Measurements from ENCODE around the gene SHROOM4. TPM values are rescaled to one million over a fixed set of nuclear protein-coding genes. Genes with fewer than 3 reads are reported as not detected.

The SHROOM4 gene
- total RNA-seq, 4 donors from 2014 or later = 4.6 to 14.1 (median 11.4) TPM

DNA sequence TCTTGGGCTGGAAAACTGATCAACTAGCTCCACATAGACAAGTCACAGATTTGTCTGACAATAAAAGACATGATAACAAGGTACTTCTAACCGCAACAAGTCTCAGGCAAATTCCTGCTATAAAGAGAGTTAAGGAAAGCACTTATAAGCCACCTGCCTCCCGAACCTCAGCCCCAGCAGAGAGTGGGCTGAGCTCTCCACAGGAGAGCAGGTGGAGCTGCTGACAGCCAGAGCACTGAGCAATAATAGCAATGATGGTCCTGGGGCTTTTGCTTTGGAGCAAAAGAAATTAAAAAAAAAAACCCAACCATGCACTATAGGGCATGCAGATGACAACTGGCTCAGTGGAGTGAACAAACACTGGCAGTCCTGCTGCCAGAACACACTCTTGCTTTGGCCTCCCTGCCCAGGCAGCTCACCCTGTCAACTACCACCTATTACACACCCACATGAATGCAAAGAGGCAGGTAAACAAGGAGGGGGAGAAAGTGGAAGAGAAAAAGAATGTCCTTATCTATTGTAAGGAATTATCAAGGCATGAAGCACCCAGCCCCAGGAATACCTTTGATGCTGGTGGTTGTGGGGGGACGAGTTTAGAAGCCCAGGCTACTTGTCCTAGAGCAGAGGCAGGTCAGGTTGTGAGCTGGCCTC lies 207.6 kb downstream of the SHROOM4 start:
- DNase-seq (ENCODE audit: low spot score in 2 of 2) = no peak
- Histone ChIP-seq H3K4me3 (no peak overlapping the region), H3K36me3 (no peaks in the 10 kb centered on the region), H3K27me3 (peaks cover 0 to 12% of the 10 kb centered on the region in 2 donors), H3K4me1 (no peaks in the 10 kb centered on the region), H3K9me3 (no peaks in the 10 kb centered on the region), H3K27ac (no peak overlapping the region)
- WGBS, 2 donors = 46 to 90% methylated on average over 3 of the region's 3 CpGs
- no peak for TF ChIP-seq EP300 (IDR thresholded peaks at IDR 0.05)
- TF ChIP-seq, protein P1, sequence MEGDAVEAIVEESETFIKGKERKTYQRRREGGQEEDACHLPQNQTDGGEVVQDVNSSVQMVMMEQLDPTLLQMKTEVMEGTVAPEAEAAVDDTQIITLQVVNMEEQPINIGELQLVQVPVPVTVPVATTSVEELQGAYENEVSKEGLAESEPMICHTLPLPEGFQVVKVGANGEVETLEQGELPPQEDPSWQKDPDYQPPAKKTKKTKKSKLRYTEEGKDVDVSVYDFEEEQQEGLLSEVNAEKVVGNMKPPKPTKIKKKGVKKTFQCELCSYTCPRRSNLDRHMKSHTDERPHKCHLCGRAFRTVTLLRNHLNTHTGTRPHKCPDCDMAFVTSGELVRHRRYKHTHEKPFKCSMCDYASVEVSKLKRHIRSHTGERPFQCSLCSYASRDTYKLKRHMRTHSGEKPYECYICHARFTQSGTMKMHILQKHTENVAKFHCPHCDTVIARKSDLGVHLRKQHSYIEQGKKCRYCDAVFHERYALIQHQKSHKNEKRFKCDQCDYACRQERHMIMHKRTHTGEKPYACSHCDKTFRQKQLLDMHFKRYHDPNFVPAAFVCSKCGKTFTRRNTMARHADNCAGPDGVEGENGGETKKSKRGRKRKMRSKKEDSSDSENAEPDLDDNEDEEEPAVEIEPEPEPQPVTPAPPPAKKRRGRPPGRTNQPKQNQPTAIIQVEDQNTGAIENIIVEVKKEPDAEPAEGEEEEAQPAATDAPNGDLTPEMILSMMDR (IDR thresholded peaks at IDR 0.05) = no peak
- no peak for TF ChIP-seq POLR2A (IDR thresholded peaks at IDR 0.05)

DNA sequence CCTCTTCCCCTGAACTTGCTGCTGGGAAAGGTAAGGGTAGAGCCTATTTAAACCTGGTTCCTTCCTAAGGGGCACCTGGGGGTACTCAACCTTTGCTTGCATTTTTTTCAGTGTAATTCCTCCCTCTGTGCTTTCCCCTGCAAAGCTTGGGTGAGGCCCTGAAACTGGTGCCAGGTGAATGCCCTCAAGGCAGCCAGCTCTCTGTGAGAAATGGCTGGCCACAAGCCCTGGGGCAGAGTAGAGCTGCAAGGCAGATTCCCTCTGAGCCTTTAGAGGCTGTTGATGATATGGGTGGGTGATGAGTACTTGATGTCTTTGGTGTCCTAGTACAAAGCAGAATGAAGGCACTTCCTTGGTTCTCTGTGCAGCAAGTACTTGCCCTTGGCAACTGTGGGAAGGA lies 217.9 kb downstream of the SHROOM4 start:
- peaks cover 0 to 14% (median 0%) of the 10 kb centered on the region in 3 donors for H3K36me3 ChIP-seq
- H3K27me3 ChIP-seq = no peaks in the 10 kb centered on the region
- no peak overlapping the region for H3K27ac ChIP-seq
- no peaks in the 10 kb centered on the region for H3K4me1 ChIP-seq
- DNase-seq (ENCODE audit: low spot score in 2 of 2) = no peak
- TF ChIP-seq EP300 (IDR thresholded peaks at IDR 0.05) = no peak
- no peak for TF ChIP-seq POLR2A (IDR thresholded peaks at IDR 0.05)
- TF ChIP-seq, protein P1 (IDR thresholded peaks at IDR 0.05) = no peak
- no peaks in the 10 kb centered on the region for H3K9me3 ChIP-seq
- no peak overlapping the region for H3K4me3 ChIP-seq

DNA sequence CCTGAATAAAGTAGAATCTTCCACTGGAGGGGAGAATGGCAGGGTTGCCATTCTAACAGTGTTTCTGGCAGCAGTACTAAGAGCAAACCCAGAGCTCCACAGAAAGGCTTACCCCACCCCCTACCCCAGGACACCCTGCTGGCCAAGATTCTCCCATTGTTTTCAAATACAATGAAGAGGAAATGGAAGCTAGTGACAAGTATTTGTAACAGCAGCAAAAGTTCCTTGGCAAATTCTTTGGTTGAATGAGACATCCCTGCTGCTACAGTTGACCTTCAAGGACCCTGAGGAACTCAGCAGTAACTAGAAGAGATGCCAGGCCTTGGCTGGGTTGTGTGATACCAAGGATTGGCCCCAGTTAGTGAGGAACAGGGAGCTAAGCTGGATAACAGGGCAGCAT lies 219.2 kb downstream of the SHROOM4 start:
- DNase-seq (ENCODE audit: low spot score in 2 of 2) = no peak
- Histone ChIP-seq H3K27me3 (no peaks in the 10 kb centered on the region), H3K4me1 (no peaks in the 10 kb centered on the region), H3K27ac (no peak overlapping the region), H3K36me3 (peaks cover 0 to 11% (median 0%) of the 10 kb centered on the region in 3 donors), H3K4me3 (no peak overlapping the region), H3K9me3 (no peaks in the 10 kb centered on the region)
- TF ChIP-seq, protein P1 (IDR thresholded peaks at IDR 0.05) = no peak
- no peak for TF ChIP-seq EP300 (IDR thresholded peaks at IDR 0.05)
- TF ChIP-seq POLR2A (IDR thresholded peaks at IDR 0.05) = no peak

DNA sequence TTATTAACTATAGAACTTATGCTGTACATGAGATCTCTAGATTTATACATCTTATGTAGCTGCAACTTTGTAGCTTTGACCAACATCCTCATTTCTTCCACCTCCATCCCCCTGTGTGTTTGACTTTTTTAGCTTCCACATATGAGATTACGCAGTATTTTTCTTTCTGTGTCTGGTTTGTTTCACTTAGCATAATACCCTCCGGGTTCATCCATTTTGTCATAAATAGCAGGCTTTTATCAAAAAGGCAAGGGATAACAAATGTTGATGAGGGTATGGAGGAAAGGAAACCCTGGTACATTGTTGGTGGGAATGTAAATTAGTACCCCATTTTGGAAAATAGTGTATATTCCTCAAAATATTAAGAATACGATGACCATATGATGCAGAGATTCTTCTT lies 227.0 kb downstream of the SHROOM4 start:
- Histone ChIP-seq H3K27ac (no peak overlapping the region), H3K4me1 (no peaks in the 10 kb centered on the region), H3K36me3 (no peaks in the 10 kb centered on the region), H3K27me3 (no peaks in the 10 kb centered on the region), H3K9me3 (no peaks in the 10 kb centered on the region), H3K4me3 (no peak overlapping the region)
- WGBS, 2 donors = 83 to 96% methylated on average over 3 of the region's 3 CpGs
- no peak for DNase-seq (ENCODE audit: low spot score in 2 of 2)
- no peak for TF ChIP-seq EP300 (IDR thresholded peaks at IDR 0.05)
- TF ChIP-seq, protein P1 (IDR thresholded peaks at IDR 0.05) = no peak
- TF ChIP-seq POLR2A (IDR thresholded peaks at IDR 0.05) = no peak

DNA sequence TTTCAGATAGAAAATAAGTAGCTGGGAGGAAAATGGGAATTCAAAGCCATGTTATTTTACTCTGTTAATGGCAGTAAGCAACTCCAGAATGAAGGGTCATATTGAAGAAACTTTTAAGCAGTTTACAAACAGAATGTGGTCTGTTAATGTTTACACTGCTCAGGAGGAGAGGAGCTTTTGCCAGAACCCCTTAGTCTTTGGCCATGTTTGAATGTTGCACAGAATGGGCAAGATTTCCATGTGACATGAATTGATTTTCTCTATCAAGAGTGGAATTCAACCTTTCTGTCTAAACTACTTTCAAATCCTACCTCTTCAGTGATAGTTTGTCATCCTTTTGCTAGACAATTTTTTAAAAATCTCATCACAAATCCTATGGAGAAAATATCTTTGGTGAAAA lies 227.6 kb downstream of the SHROOM4 start:
- no peaks in the 10 kb centered on the region for H3K4me1 ChIP-seq
- no peak for DNase-seq (ENCODE audit: low spot score in 2 of 2)
- H3K9me3 ChIP-seq = no peaks in the 10 kb centered on the region
- H3K27ac ChIP-seq = no peak overlapping the region
- H3K4me3 ChIP-seq = no peak overlapping the region
- no peaks in the 10 kb centered on the region for H3K27me3 ChIP-seq
- TF ChIP-seq, protein P1 (IDR thresholded peaks at IDR 0.05) = no peak
- TF ChIP-seq EP300 (IDR thresholded peaks at IDR 0.05) = no peak
- TF ChIP-seq POLR2A (IDR thresholded peaks at IDR 0.05) = no peak
- no peaks in the 10 kb centered on the region for H3K36me3 ChIP-seq
